ENCODE data around the gene PSMD9.
A peak's percentile ranks its signal among the peaks of the same experiment; 100 is the strongest.

- TF ChIP-seq POLR2A (IDR thresholded peaks at IDR 0.05), result no peak
- peak in 3 of 4 donors; percentile 6 to 22 (median 14) for TF ChIP-seq CTCF (IDR thresholded peaks at IDR 0.05)
These were observed 6.0 kb downstream of the PSMD9 start for GRCh38 chr12:121894633-121895032.
